H7 (cell line): ENCODE measurements around the gene MRPS26. TPM values are rescaled to one million over a fixed set of nuclear protein-coding genes. Genes with fewer than 3 reads are reported as not detected.
A peak's percentile ranks its signal among the peaks of the same experiment; 100 is the strongest.

ENCODE experiments used
- DNase-seq: peaks from one replicate; pipeline ENCODE4 v3.0.0; 2012
- H3K27me3 ChIP-seq: 2 replicates; pipeline ENCODE4 v1.6.0; 2011; ENCODE audit warnings: mild to moderate bottlenecking, low read length; ENCODE audit not compliant: control insufficient read depth, insufficient read depth
- H3K36me3 ChIP-seq: replicated peaks from 2 replicates; pipeline ENCODE4 v1.5.1; 2011; ENCODE audit warnings: low read length; ENCODE audit not compliant: control insufficient read depth, insufficient read depth
- H3K4me3 ChIP-seq: 2 replicates; pipeline ENCODE4 v1.5.1; 2011; ENCODE audit warnings: low read depth, mild to moderate bottlenecking, control low read depth, low read length, moderate library complexity; ENCODE audit not compliant: insufficient read depth
- total RNA-seq: library from RNA; depleted of rRNA; stranded (reverse); fragments of >200 nt; shearing (Covaris generic); gene quantifications from 2 replicates; pipeline ENCODE4 v1.2.3, GENCODE V29; 2014

MRPS26 gene
- total RNA-seq, 1 experiment from 2014 or later, result 133 TPM

DNA sequence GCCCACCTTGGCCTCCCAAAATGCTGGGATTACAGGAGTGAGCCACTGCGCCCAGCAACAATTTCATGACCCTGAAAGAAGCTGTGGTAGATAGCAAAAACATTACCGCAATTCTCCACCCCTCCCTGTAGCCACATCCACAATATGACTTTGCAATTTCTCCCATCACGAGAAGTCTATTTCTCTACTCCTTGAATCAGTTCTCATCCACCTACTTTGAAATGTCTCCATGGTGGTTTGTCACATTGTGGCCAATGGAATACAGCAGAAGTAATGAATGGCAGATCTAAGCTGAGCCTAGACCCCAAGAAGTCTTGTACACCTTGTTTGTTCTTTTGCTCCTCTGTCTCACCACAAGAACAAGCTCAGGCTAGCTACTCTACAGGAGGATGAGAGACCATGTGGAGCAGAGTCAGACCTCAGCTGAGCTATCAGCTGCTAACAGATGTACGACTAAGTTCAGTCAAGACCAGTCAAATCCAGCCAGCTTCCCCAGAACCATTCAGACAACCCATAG is 31.8 kb downstream of the MRPS26 start:
- no peak overlapping the region for H3K4me3 ChIP-seq
- H3K36me3 ChIP-seq, result no peaks in the 10 kb centered on the region
- peaks cover 33% of the 10 kb centered on the region for H3K27me3 ChIP-seq
- no peak for DNase-seq

DNA sequence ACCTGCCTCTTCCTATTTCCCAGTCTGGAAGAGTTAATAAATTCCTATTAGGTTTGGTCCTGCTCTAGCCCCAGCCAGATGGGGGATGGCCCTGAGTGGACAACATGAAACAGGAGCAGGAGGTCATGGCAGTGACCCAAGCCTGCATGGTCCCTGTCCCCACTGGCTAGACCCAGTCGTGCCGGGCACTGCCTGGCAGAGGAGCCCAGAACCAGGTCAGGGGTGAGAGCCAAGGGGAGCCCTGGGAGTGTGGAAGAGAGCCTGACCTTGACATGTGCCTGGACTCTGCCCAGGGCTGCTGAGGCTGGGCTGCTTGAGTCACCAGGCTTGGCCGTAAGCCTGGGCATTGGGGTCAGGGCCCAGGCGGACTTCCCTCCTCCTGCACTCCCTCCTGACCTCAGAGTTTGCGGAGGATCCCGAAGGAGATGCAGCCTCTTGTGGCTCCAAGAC is 35.1 kb downstream of the MRPS26 start:
- Histone ChIP-seq H3K36me3 (no peaks in the 10 kb centered on the region), H3K4me3 (no peak overlapping the region), H3K27me3 (peaks cover 43% of the 10 kb centered on the region)
- no peak for DNase-seq

DNA sequence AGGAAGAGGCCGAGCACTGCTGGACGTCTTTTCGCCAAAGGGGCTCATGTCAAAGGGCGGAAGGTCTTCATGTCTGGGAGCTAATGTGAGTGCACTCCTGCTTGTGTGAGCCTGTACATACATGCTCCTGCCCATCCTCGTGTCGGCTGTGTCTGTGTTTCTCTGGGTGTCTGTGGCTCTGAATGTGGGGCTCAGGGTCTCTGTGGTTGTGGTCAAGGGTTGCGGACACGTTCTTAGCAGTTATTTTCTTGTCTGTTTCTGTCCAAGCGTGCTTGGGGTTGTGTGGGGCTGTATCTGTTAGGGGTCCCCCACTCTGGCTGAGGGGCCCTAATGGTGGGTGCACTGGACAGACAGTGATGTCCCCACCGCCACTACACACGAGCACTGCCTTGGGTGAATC is 35.8 kb downstream of the MRPS26 start:
- H3K4me3 ChIP-seq, result no peak overlapping the region
- H3K36me3 ChIP-seq, result no peaks in the 10 kb centered on the region
- DNase-seq, result no peak
- peaks cover 43% of the 10 kb centered on the region for H3K27me3 ChIP-seq

DNA sequence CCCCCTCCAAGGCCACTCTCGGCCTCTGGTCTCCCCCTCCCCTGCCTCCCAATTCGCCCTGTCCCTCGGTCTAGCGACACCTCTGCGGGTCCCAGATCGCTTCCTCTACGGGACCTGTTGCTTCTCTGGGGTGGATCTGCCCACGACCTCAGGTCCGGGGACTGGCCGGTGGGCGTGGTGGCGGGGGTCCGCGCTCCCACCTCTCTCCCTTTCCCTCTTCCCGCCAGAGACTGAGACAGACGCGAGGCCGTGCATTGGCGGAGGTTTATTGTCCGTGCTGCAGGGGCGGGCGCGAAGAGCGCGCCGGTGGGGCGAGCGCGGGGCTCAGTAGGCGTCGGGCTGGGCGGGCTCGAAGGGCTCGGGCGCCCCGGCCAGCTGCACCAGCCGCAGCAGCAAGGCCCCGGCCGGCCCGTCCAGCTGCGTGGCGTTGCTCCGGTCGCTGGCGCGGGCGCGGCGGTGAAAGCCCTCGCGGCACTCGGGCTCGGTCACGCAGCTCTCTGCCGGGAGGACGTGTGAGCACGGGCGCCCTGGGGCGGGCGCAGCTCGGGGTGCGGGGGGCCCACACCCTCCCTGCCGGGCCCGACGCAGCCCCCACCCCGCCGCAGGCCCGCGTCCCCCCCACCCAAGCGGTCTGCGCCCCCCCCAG is 36.6 kb downstream of the MRPS26 start:
- Histone ChIP-seq H3K4me3 (peak overlapping the region; percentile 28), H3K36me3 (no peaks in the 10 kb centered on the region), H3K27me3 (peaks cover 43% of the 10 kb centered on the region)
- peak; percentile 84 for DNase-seq

DNA sequence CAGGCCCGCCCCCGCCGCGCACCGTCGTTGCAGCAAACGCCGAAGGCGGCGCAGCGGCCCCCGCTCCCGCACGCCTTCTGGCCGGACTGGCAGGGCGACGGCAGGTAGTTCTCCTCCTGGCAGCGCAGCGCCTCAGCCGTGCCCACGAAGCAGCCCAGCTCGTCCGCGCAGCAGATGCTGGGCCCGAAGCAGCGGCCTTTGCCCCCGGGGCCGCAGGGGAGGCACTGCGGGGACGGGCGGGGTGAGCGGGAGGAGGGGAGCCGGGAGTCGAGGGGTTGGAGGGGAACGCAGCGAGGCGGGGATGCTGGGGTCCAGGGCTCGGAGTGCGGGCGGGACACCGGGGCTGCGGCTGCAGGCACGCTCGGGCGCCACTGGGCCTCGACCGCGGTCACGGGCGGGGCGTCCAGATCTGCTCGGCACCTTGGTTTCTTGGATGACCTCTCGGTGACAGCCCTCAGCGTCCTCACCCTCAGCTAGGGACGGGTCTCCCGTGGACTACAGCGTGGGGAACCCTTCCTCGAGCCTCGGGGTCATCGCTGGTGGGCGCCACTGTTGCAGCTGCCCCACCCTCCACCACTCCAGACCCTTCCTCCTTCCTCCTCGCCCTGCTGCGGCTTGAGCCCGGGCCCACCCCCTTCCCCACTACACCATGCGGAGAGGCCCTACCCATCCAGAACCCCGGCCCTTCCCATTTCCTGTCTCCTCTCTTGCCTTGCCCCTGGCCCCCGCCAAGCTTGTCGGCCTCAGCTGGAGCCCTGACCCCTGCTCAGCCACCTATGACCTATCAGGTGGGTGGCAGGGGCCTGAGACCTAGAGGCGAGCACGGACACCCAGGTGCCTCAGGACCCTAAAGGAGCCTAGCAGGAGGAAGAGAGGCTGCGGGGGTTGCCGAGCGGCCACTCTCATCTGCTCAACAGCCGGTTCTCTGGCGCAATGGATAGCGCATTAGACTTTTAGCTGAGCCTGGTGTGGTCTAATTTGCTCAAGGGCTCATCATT is 37.4 kb downstream of the MRPS26 start:
- H3K4me3 ChIP-seq, result peak overlapping the region; percentile 45
- H3K27me3 ChIP-seq, result peaks cover 45% of the 10 kb centered on the region
- no peaks in the 10 kb centered on the region for H3K36me3 ChIP-seq
- peak; percentile 90 for DNase-seq

DNA sequence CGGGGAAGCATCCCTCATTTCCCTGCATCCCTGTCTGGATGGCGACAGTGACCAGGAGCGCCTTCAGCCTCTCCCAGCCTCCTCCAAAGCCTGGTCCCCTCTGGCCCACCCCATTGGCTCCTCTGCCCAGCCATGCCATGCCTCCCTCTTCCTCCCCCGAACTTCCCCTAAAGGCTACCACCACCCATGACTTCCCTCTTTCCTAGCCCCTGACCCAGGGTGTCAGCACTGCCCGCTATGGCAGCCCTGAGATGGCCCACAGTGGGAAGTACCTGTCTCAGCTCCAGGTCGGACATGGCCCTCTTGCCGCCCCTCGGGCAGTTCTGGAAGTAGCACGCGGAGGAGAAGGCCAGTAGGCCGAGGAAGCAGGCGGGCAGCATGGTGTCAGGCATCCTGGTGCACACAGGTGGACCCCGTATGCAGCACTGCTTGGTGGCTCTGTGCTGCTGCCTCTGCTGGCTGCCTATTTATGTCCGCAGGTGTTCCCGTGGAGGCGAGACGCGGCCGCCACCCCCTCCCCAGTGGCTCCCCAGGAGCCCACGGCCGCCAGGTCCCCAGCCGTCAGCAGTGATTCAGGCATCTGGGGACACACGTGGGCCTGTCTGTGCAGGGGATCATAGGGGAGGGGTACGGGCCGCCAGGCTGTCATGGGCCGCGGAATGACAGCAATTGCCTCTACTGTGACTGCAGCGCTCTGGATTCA is 38.6 kb downstream of the MRPS26 start, which contains the start of gene AVP:
AVP (minus strand) TSS at position 442 of the 703 bp plus-strand sequence; CDS start at position 392, 50 bp downstream.
- Histone ChIP-seq H3K36me3 (no peaks in the 10 kb centered on the region), H3K4me3 (no peak within 1 kb of the TSS; the same call in 1 of the 2 replicates), H3K27me3 (peaks cover 45% of the 10 kb centered on the region)
- peak; percentile 66 for DNase-seq

DNA sequence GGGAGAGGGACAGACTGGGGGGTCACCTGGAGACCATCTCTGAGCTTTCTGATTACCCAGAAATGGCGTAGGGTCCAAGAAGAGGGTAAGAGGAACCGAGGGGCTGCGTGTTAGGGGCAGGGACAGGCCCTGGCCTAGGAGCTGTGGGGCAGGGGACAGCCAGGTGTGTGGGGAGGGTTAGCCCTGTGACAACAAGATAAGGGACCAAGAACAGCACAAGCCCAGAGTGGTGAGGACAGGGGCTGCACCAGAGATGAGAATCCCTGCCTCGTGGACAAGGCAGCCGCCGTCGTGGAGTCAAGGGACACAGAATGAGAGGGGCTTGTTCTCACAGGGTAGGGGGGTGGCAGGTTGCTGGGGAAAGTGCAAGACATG is 39.1 kb downstream of the MRPS26 start:
- DNase-seq, result no peak
- no peak overlapping the region for H3K4me3 ChIP-seq
- H3K27me3 ChIP-seq, result peaks cover 45% of the 10 kb centered on the region
- H3K36me3 ChIP-seq, result no peaks in the 10 kb centered on the region

DNA sequence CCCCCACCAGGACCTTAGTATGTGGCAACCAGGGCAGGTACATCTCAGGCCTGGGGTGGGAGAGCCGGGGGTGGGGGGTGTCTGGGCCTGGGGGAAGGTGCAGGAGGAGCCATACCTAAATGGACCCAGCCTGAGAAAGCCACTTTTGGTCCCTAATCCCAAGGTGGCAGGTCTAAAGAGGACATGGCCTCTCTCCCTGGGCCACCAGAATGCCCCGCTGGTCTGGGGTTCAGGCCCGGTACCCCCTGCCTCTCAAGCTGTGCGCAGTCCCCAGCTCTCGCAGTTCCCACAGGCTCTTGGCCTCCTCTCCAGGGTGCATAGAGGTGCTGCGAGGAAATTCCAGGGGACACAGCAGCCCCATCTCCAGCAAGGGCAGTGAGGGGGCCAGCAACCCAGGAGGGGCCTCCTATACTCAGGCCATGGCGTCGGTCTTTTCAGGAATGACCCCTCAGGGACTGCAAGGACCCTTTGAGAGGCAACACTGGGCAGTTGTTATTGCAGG is 39.8 kb downstream of the MRPS26 start:
- no peak for DNase-seq
- Histone ChIP-seq H3K4me3 (no peak overlapping the region), H3K36me3 (no peaks in the 10 kb centered on the region), H3K27me3 (peaks cover 40% of the 10 kb centered on the region)

DNA sequence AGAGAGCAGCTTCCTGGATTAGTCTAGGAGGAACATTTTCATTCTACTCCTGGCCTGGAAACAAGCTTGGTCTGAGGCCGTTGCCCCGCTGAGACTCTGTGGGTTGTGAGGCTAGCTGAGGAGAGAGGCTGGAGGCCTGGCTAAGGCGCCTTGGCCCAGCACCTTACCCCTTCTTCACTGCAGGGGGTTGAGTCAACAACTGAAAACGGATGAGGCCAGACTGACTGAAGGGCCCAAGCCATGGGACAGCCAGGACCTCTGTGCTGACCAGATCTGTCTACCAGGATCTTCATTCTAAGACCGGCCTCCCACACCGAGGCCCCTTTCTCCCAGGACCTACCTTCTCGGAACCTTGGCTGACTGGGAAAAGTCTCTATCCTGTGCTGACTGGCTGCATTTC is 42.2 kb downstream of the MRPS26 start:
- H3K27me3 ChIP-seq, result peaks cover 29% of the 10 kb centered on the region
- no peaks in the 10 kb centered on the region for H3K36me3 ChIP-seq
- DNase-seq, result no peak
- H3K4me3 ChIP-seq, result no peak overlapping the region

DNA sequence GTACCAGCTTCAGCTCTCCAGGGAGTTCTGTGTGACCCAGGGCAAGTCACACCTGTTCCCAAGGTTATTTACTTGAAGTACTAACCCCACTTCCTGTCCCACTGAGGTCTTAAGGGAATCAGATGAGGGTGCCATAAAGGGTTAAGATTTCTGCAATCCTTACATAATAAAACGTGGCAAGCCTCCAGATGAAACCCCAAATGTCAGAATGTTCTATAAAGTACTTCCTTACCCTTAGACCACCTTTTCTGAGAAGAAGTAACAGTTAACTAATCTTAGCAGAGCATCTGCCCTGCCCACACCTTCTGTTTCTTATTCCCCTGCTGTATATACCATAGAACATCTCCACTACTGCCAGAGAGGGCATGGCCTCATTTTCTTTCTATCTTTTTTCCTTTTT is 44.7 kb downstream of the MRPS26 start:
- DNase-seq, result no peak
- Histone ChIP-seq H3K4me3 (no peak overlapping the region), H3K27me3 (peaks cover 22% of the 10 kb centered on the region)

DNA sequence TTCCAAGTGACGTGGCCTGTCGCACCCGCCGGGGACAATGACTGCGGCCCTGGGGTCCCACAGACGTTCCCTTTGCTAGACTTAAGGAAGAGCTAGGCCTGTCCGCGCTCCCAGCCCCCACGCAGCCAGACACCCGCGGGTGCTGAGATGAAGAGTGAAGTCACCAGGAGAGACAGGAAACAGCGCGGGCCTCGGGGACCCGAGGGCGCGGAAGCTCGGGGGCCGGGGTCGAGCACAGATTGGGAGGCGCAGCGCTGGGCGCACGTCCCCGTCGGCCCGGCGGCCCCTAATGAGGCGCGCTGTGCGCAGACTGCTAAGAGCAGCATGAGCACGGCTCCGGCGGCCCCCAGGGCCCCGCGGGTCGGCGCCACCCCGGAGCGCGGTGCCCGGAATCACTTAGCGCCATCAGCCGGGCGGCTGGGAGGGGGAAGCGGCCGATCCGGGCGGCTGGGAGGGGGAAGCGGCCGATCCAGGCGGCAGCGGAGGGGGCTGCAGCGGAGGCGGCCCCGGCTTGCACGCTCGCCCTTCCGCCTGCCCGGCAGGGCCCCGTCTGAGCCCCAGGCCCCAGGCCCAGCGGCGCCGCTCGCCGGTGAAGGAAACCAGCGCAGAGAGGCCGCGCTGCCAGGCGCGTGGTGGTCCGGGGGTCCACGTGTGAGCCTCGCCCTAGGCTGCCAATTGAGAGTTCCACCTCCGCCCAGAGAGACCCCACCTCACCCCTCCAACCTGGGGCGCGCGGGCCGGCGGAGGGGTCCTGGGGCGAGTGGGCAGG is 46.9 kb downstream of the MRPS26 start:
- peak overlapping the region; percentile 49 for H3K4me3 ChIP-seq
- H3K27me3 ChIP-seq, result peaks cover 22% of the 10 kb centered on the region
- DNase-seq, result peak; percentile 90
- H3K36me3 ChIP-seq, result no peaks in the 10 kb centered on the region

More for the DNA sequence above, 44.7 kb downstream of the MRPS26 start:
- no peaks in the 10 kb centered on the region for H3K36me3 ChIP-seq

DNA sequence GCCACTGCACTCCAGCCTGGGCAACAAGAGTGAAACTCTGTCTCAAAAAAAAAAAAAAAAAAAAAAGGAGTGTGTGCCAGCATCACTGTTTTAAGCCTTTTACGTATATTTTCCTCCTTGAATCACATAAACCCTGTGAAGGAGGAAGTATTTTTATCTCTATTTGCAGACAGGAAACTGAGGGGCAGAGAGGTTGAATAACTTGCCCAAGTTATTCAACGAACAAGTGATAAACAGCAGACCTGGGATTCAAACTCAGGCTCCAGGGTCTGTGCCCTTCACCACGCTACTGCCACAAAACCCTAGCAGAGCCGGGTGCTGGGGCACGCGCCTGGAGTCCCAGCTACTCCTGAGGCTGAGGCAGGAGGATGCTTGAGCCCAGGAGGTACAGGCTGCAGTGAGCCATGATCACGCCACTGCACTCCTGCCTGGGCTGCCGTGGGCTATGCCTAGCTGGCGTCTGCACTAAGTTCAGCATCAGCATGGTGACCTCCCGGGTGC is 48.1 kb downstream of the MRPS26 start:
- DNase-seq, result no peak
- no peaks in the 10 kb centered on the region for H3K36me3 ChIP-seq
- peaks cover 21% of the 10 kb centered on the region for H3K27me3 ChIP-seq
- H3K4me3 ChIP-seq, result no peak overlapping the region

DNA sequence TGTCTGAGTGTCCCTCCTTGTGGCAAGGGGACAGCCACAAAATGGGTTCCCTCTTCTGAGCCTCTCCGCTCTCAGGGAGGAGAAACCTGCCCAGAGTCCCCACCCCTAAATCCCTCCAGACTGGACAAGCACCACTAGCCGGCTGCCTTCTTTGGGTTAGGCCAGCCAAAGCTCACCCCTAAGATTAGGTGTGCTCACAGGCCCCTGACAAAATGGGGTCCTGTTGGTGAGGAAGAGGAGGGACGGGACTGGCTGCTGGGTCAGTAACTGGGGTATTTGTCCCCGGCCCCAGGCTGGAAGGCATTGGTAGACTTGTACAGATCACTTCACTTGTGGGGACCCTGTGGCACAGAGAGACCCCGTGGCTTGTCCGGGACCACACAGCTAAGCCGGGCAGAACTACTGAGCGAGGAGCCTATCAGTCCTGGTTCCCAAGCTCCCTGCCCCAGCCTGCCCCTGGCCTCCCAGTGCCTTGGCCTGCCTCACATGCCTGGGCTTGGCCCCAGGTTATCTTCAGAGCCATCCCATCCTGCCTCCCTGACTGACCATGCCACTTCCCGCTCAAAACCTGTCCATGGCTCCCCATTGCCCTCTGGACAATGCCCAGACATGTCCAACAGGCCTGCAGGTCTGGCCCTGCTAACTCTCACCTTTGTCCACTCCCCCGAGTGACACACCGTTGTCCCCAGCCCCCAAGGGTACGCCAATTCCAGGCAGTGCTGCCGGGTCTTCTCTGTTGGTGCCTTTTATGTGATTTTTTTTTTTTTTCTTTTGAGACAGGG is 49.2 kb downstream of the MRPS26 start:
- no peaks in the 10 kb centered on the region for H3K36me3 ChIP-seq
- DNase-seq, result no peak
- peaks cover 21% of the 10 kb centered on the region for H3K27me3 ChIP-seq
- H3K4me3 ChIP-seq, result no peak overlapping the region
